Uterine smooth muscle cell (primary cell): ENCODE measurements around the gene TMEM202. TPM values are rescaled to one million over a fixed set of nuclear protein-coding genes. Genes with fewer than 3 reads are reported as not detected.

Experiments used
- total RNA-seq: library from RNA; depleted of rRNA; stranded (reverse); fragments of >200 nt; gene quantifications from 2 replicates; pipeline ENCODE4 v1.2.3, GENCODE V29; 2014

Gene TMEM202, protein sequence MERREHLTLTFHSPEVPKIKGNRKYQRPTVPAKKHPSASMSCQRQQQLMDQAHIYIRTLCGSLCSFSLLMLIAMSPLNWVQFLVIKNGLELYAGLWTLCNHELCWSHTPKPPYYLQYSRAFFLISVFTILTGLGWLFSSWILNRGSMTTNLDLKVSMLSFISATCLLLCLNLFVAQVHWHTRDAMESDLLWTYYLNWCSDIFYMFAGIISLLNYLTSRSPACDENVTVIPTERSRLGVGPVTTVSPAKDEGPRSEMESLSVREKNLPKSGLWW
- not detected in 2 replicates for total RNA-seq

DNA sequence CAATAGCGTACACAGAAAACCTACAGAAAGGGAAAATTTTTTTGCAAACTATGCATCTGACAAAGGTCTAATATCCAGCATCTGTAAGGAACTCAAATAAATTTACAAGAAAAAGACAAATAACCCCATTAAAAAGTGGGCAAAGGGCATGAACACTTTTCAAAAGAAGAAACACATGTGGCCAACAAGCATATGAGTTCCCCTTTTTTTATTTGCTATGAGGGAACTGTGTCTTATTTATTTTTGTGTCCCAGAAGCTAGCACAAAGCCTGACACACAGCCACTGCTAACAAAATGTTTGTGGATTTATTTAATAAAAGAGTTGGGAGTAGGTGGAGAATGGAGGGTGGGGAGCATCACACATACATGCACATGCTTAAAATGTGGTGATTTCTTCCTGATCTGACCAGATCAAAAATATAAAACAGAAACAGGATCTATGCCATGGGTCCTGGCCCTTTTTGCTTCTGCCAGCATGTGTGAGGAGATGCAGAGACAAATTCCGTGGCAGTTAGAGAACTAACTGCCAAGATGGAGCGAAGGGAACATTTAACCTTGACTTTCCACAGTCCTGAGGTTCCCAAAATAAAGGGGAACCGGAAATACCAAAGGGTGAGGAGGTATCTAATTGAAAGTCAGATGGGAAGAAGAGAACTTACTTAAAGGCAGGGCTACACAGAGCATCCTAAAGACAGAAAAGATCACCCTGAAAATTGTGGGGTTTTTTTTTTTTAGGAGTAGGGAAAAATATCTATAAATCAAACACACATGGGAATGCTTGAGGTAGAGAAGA is at the start of gene TMEM202:
TSS of gene TMEM202 (plus strand) at position 510 of the 793 bp plus-strand sequence. CDS start at position 532, 22 bp downstream.

DNA sequence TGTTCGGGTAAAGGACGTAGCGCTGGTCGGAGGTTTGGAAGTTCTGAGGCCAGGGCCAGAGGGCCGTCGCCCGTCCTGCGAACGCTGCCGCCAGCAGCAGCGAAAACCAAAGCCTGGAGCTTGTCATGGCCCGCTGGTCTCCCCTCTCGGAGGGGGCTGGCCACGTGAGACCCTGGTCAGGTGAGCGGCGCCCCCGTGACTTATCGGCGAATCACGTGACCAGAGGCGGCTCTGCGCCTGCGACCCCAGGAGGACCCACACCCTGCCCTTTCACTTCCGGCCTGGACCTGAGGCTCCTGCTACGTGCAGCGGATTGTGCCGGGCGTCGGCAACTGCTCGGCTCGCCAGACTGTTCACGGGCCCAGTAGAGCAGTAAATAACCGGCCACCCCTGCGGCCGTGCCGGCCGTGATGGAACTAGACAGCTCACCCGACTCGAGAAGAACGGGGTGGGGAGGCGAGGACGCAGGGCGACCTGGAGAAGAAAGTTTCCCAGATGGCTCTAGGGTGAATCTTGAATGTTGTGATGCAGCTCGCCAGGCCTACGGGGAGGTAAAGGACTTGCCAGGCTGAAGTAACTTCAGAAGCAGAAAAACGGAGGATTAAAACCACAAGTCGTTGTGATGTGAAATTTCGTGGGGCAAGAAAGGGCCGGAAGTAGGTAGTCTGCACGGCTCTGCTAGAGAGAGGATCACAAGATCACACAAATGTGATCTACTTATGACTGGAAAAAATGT is 22.1 kb upstream of the TMEM202 start, which contains the start of gene HEXA:
TSS of gene HEXA (minus strand) at position 169 of the 736 bp plus-strand sequence. CDS start at position 127, 42 bp downstream.

Other genes with a start within 250 kb of the TMEM202 start
- 0.33 and 0.50 TPM in 2 replicates for gene GRAMD2A, start 200.5 kb upstream of the TMEM202 start, total RNA-seq
- 1,950 and 2,315 TPM in 2 replicates for gene PKM, start 167.1 kb upstream of the TMEM202 start, total RNA-seq
- gene PARP6, start 125.8 kb upstream of the TMEM202 start, total RNA-seq, result 16.3 and 17.4 TPM in 2 replicates
- 0.11 and 0.37 TPM in 2 replicates for gene CELF6, start 78.1 kb upstream of the TMEM202 start, total RNA-seq
- 50.6 and 89.2 TPM in 2 replicates for gene HEXA, start 22.3 kb upstream of the TMEM202 start, total RNA-seq
- gene ARIH1, start 76.0 kb downstream of the TMEM202 start, total RNA-seq, result 27.3 and 36.9 TPM in 2 replicates